ENCODE data around the gene MYO1C.

GRCh38 chr17:1515640-1516387 is 23.3 kb upstream of the MYO1C start:
- no peak for TF ChIP-seq EZH2 (IDR thresholded peaks at IDR 0.05; ENCODE audit: borderline replicate concordance, insufficient read depth, low read length, poor library complexity, severe bottlenecking)
- no peak for TF ChIP-seq POLR2AphosphoS5 (IDR thresholded peaks at IDR 0.05)
- TF ChIP-seq TAF1 (IDR thresholded peaks at IDR 0.05; ENCODE audit: low read depth), result no peak
- no peak for TF ChIP-seq REST (IDR thresholded peaks at IDR 0.05; ENCODE audit: borderline replicate concordance)
- TF ChIP-seq CTCF (IDR thresholded peaks at IDR 0.05; ENCODE audit: poor library complexity, severe bottlenecking), result peak; percentile 64

Data from neural cell (in vitro differentiated cells).